ENCODE results near the gene CDH16. TPM values are rescaled to one million over a fixed set of nuclear protein-coding genes. Genes with fewer than 3 reads are reported as not detected.
A peak's percentile ranks its signal among the peaks of the same experiment; 100 is the strongest.

Gene CDH16
- total and polyA plus RNA-seq, 2 of the 13 experiments (the other 11 are each of a cell fraction or from before 2014, with no cell fraction given): 2.7 to 3.9 TPM

DNA sequence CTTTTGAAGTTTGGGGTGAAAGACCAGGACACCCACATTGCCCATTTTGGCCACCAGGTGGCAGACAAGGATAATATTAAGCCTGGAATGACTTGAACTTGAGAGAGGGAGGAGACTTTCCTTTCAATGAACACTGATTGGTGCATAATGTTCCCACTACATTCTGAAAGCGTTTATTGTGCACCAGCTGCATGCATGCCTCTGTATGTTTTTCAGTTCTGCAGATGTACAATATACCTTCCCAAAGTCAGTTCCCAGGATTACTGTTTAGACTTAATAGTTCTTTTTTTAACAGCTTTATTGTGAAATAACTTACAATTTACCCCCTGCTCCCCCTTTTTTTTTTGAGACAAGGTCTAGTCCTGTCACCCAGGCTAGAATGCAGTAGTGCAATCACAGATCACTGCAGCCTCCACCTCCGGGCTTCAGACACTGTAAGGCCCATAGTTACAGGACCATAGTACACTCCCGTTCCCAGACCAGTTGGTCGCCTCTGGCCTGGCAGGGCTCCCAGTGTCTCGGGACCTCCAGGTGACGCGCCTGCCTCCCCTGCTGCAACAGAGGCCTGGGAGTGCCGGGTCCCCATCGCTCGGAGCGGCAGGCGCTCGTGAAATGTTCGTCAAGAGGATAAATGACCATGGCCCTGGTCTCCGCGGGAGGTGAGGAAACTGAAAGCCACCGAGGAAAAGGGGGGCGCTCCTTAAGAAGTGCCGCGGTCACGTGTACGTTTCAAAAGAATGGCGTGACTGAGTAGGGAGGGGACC, 28.8 kb upstream of the CDH16 start (continued):
- TF ChIP-seq, protein P1, sequence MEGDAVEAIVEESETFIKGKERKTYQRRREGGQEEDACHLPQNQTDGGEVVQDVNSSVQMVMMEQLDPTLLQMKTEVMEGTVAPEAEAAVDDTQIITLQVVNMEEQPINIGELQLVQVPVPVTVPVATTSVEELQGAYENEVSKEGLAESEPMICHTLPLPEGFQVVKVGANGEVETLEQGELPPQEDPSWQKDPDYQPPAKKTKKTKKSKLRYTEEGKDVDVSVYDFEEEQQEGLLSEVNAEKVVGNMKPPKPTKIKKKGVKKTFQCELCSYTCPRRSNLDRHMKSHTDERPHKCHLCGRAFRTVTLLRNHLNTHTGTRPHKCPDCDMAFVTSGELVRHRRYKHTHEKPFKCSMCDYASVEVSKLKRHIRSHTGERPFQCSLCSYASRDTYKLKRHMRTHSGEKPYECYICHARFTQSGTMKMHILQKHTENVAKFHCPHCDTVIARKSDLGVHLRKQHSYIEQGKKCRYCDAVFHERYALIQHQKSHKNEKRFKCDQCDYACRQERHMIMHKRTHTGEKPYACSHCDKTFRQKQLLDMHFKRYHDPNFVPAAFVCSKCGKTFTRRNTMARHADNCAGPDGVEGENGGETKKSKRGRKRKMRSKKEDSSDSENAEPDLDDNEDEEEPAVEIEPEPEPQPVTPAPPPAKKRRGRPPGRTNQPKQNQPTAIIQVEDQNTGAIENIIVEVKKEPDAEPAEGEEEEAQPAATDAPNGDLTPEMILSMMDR (CRISPR knock-in tag; IDR thresholded peaks at IDR 0.05): peak; percentile 92
- TF ChIP-seq KDM2A (CRISPR knock-in tag; IDR thresholded peaks at IDR 0.05; ENCODE audit: borderline replicate concordance, low read depth) (peak; percentile 21; the same call in 1 of the 2 replicates), ZNF839 (CRISPR knock-in tag; IDR thresholded peaks at IDR 0.05; ENCODE audit: borderline replicate concordance) (no peak), ZNF20 (CRISPR knock-in tag; IDR thresholded peaks at IDR 0.05) (no peak), TGIF2 (CRISPR knock-in tag; IDR thresholded peaks at IDR 0.05) (0 out of 2 replicates have a peak, but pooled peaks have one; percentile 72), MEIS2 (CRISPR knock-in tag; IDR thresholded peaks at IDR 0.05) (peak; percentile 39; the same call in 1 of the 2 replicates), NFKBIZ (CRISPR knock-in tag; IDR thresholded peaks at IDR 0.05) (no peak)
- TF ChIP-seq, protein P2, sequence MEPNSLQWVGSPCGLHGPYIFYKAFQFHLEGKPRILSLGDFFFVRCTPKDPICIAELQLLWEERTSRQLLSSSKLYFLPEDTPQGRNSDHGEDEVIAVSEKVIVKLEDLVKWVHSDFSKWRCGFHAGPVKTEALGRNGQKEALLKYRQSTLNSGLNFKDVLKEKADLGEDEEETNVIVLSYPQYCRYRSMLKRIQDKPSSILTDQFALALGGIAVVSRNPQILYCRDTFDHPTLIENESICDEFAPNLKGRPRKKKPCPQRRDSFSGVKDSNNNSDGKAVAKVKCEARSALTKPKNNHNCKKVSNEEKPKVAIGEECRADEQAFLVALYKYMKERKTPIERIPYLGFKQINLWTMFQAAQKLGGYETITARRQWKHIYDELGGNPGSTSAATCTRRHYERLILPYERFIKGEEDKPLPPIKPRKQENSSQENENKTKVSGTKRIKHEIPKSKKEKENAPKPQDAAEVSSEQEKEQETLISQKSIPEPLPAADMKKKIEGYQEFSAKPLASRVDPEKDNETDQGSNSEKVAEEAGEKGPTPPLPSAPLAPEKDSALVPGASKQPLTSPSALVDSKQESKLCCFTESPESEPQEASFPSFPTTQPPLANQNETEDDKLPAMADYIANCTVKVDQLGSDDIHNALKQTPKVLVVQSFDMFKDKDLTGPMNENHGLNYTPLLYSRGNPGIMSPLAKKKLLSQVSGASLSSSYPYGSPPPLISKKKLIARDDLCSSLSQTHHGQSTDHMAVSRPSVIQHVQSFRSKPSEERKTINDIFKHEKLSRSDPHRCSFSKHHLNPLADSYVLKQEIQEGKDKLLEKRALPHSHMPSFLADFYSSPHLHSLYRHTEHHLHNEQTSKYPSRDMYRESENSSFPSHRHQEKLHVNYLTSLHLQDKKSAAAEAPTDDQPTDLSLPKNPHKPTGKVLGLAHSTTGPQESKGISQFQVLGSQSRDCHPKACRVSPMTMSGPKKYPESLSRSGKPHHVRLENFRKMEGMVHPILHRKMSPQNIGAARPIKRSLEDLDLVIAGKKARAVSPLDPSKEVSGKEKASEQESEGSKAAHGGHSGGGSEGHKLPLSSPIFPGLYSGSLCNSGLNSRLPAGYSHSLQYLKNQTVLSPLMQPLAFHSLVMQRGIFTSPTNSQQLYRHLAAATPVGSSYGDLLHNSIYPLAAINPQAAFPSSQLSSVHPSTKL (CRISPR knock-in tag; IDR thresholded peaks at IDR 0.05): 0 out of 2 replicates have a peak, but pooled peaks have one; percentile 56
- TF ChIP-seq, protein P3, sequence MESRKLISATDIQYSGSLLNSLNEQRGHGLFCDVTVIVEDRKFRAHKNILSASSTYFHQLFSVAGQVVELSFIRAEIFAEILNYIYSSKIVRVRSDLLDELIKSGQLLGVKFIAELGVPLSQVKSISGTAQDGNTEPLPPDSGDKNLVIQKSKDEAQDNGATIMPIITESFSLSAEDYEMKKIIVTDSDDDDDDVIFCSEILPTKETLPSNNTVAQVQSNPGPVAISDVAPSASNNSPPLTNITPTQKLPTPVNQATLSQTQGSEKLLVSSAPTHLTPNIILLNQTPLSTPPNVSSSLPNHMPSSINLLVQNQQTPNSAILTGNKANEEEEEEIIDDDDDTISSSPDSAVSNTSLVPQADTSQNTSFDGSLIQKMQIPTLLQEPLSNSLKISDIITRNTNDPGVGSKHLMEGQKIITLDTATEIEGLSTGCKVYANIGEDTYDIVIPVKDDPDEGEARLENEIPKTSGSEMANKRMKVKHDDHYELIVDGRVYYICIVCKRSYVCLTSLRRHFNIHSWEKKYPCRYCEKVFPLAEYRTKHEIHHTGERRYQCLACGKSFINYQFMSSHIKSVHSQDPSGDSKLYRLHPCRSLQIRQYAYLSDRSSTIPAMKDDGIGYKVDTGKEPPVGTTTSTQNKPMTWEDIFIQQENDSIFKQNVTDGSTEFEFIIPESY (CRISPR knock-in tag; IDR thresholded peaks at IDR 0.05): no peak
- TF ChIP-seq, protein P4, sequence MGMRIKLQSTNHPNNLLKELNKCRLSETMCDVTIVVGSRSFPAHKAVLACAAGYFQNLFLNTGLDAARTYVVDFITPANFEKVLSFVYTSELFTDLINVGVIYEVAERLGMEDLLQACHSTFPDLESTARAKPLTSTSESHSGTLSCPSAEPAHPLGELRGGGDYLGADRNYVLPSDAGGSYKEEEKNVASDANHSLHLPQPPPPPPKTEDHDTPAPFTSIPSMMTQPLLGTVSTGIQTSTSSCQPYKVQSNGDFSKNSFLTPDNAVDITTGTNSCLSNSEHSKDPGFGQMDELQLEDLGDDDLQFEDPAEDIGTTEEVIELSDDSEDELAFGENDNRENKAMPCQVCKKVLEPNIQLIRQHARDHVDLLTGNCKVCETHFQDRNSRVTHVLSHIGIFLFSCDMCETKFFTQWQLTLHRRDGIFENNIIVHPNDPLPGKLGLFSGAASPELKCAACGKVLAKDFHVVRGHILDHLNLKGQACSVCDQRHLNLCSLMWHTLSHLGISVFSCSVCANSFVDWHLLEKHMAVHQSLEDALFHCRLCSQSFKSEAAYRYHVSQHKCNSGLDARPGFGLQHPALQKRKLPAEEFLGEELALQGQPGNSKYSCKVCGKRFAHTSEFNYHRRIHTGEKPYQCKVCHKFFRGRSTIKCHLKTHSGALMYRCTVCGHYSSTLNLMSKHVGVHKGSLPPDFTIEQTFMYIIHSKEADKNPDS (CRISPR knock-in tag; IDR thresholded peaks at IDR 0.05): no peak
- TF ChIP-seq, protein P5, sequence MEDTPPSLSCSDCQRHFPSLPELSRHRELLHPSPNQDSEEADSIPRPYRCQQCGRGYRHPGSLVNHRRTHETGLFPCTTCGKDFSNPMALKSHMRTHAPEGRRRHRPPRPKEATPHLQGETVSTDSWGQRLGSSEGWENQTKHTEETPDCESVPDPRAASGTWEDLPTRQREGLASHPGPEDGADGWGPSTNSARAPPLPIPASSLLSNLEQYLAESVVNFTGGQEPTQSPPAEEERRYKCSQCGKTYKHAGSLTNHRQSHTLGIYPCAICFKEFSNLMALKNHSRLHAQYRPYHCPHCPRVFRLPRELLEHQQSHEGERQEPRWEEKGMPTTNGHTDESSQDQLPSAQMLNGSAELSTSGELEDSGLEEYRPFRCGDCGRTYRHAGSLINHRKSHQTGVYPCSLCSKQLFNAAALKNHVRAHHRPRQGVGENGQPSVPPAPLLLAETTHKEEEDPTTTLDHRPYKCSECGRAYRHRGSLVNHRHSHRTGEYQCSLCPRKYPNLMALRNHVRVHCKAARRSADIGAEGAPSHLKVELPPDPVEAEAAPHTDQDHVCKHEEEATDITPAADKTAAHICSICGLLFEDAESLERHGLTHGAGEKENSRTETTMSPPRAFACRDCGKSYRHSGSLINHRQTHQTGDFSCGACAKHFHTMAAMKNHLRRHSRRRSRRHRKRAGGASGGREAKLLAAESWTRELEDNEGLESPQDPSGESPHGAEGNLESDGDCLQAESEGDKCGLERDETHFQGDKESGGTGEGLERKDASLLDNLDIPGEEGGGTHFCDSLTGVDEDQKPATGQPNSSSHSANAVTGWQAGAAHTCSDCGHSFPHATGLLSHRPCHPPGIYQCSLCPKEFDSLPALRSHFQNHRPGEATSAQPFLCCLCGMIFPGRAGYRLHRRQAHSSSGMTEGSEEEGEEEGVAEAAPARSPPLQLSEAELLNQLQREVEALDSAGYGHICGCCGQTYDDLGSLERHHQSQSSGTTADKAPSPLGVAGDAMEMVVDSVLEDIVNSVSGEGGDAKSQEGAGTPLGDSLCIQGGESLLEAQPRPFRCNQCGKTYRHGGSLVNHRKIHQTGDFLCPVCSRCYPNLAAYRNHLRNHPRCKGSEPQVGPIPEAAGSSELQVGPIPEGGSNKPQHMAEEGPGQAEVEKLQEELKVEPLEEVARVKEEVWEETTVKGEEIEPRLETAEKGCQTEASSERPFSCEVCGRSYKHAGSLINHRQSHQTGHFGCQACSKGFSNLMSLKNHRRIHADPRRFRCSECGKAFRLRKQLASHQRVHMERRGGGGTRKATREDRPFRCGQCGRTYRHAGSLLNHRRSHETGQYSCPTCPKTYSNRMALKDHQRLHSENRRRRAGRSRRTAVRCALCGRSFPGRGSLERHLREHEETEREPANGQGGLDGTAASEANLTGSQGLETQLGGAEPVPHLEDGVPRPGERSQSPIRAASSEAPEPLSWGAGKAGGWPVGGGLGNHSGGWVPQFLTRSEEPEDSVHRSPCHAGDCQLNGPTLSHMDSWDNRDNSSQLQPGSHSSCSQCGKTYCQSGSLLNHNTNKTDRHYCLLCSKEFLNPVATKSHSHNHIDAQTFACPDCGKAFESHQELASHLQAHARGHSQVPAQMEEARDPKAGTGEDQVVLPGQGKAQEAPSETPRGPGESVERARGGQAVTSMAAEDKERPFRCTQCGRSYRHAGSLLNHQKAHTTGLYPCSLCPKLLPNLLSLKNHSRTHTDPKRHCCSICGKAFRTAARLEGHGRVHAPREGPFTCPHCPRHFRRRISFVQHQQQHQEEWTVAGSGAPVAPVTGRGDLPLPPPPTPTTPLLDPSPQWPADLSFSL (CRISPR knock-in tag; IDR thresholded peaks at IDR 0.05): no peak

Data from HepG2 (cell line).